ENCODE data around the gene ADM2. TPM values are rescaled to one million over a fixed set of nuclear protein-coding genes. Genes with fewer than 3 reads are reported as not detected.

ADM2 gene
- total RNA-seq, 4 donors from 2014 or later = under 0.01 TPM; not detected in 3

DNA sequence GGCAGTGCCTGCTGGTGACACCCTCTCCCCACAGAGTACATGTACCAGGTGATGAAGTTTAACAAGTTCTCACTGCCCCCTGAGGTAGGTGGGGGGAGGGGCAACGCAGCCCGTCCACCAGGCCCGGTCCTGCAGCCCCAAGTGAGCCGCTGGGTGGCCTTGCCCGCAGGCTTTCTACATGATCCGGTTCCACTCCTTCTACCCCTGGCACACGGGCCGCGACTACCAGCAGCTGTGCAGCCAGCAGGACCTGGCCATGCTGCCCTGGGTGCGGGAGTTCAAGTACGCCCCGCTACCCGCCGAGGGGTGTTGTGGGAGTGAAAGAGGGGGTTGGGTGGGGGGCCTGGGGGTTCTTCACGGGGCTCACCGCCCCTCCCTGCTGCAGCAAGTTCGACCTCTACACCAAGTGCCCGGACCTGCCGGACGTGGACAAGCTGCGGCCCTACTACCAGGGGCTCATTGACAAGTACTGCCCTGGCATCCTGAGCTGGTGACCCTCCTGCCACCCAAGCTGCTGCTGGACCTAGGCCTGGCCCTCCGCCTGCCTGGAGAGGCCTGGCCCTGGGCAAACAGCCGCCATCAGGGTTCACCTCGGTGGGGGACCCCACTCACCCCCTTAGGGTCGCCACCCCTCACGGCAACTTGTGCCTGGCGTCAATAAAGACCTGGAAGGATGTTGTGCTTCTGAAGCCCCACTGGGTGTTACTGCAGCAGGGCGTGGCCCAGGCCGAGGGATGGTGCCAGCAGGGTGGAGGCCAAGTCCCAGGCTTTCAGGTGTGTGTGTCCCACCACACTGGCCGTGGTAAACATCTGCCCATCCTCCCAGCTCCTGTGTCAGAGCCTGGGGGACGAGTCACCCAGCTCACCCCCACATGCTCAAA is 8.3 kb downstream of the ADM2 start:
- no peaks in the 10 kb centered on the region for H3K9me3 ChIP-seq
- H3K36me3 ChIP-seq = no peaks in the 10 kb centered on the region
- no peak overlapping the region for H3K4me3 ChIP-seq
- H3K27me3 ChIP-seq = peaks cover 0 to 52% (median 7%) of the 10 kb centered on the region in 4 donors
- TF ChIP-seq EP300 (IDR thresholded peaks at IDR 0.05) (no peak), POLR2A (IDR thresholded peaks at IDR 0.05; ENCODE audit: low read depth) (no peak), POLR2AphosphoS5 (IDR thresholded peaks at IDR 0.05) (no peak)
- TF ChIP-seq, protein P1, sequence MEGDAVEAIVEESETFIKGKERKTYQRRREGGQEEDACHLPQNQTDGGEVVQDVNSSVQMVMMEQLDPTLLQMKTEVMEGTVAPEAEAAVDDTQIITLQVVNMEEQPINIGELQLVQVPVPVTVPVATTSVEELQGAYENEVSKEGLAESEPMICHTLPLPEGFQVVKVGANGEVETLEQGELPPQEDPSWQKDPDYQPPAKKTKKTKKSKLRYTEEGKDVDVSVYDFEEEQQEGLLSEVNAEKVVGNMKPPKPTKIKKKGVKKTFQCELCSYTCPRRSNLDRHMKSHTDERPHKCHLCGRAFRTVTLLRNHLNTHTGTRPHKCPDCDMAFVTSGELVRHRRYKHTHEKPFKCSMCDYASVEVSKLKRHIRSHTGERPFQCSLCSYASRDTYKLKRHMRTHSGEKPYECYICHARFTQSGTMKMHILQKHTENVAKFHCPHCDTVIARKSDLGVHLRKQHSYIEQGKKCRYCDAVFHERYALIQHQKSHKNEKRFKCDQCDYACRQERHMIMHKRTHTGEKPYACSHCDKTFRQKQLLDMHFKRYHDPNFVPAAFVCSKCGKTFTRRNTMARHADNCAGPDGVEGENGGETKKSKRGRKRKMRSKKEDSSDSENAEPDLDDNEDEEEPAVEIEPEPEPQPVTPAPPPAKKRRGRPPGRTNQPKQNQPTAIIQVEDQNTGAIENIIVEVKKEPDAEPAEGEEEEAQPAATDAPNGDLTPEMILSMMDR (IDR thresholded peaks at IDR 0.05) = no peak
- 74% methylated on average over 18 of the region's 31 CpGs for WGBS
- intact Hi-C loops (cut with DNase I) = no loop called here
- H3K27ac ChIP-seq (replicated peaks in 1 of 4) = no peak overlapping the region
- no peaks in the 10 kb centered on the region for H3K4me1 ChIP-seq
- no peak for DNase-seq (ENCODE audit: extremely low spot score)

GRCh38 chr22:50490531-50491308 is 9.4 kb downstream of the ADM2 start:
- Histone ChIP-seq H3K4me3 (no peak overlapping the region), H3K27me3 (peaks cover 0 to 43% (median 3%) of the 10 kb centered on the region in 4 donors), H3K27ac (replicated peaks in 1 of 4) (no peak overlapping the region), H3K4me1 (no peaks in the 10 kb centered on the region), H3K9me3 (no peaks in the 10 kb centered on the region), H3K36me3 (no peaks in the 10 kb centered on the region)
- intact Hi-C loops (cut with DNase I) = no loop called here
- 71% methylated on average over 27 of the region's 27 CpGs for WGBS
- TF ChIP-seq EP300 (IDR thresholded peaks at IDR 0.05) = no peak
- no peak for TF ChIP-seq POLR2AphosphoS5 (IDR thresholded peaks at IDR 0.05)
- TF ChIP-seq, protein P1 (IDR thresholded peaks at IDR 0.05) = no peak
- TF ChIP-seq POLR2A (IDR thresholded peaks at IDR 0.05; ENCODE audit: low read depth) = no peak
- DNase-seq (ENCODE audit: extremely low spot score) = no peak

GRCh38 chr22:50497093-50497492 is 15.8 kb downstream of the ADM2 start:
- Histone ChIP-seq H3K27ac (replicated peaks in 1 of 4) (no peak overlapping the region), H3K27me3 (peaks cover 0 to 11% (median 0%) of the 10 kb centered on the region in 4 donors), H3K36me3 (peaks cover 0 to 3% (median under 1%) of the 10 kb centered on the region in 4 donors), H3K4me1 (peaks cover 0 to 5% (median 0%) of the 10 kb centered on the region in 4 donors), H3K9me3 (no peaks in the 10 kb centered on the region), H3K4me3 (no peak overlapping the region)
- WGBS = 91% methylated on average over 6 of the region's 6 CpGs
- TF ChIP-seq EP300 (IDR thresholded peaks at IDR 0.05) (no peak), POLR2A (IDR thresholded peaks at IDR 0.05; ENCODE audit: low read depth) (no peak), POLR2AphosphoS5 (IDR thresholded peaks at IDR 0.05) (no peak)
- TF ChIP-seq, protein P1 (IDR thresholded peaks at IDR 0.05) = no peak
- no peak for DNase-seq (ENCODE audit: extremely low spot score)
- intact Hi-C loops (cut with DNase I) = no loop called here

- H3K9me3 ChIP-seq = no peaks in the 10 kb centered on the region
- peaks cover 0 to 5% (median 0%) of the 10 kb centered on the region in 4 donors for H3K4me1 ChIP-seq
- no peak overlapping the region for H3K27ac ChIP-seq (replicated peaks in 1 of 4)
- no peak for DNase-seq (ENCODE audit: extremely low spot score)
- WGBS = 21% methylated on average over 13 of the region's 13 CpGs
- no peak overlapping the region for H3K4me3 ChIP-seq
- H3K27me3 ChIP-seq = peaks cover 0 to 11% (median 0%) of the 10 kb centered on the region in 4 donors
- TF ChIP-seq POLR2A (IDR thresholded peaks at IDR 0.05; ENCODE audit: low read depth) = no peak
- TF ChIP-seq, protein P1 (IDR thresholded peaks at IDR 0.05) = peak in 2 of 3 experiments; percentile 36 to 62
- TF ChIP-seq POLR2AphosphoS5 (IDR thresholded peaks at IDR 0.05) = no peak
- TF ChIP-seq EP300 (IDR thresholded peaks at IDR 0.05) = no peak
- intact Hi-C loops (cut with DNase I) = no loop called here
- H3K36me3 ChIP-seq = peaks cover 11 to 16% (median 14%) of the 10 kb centered on the region in 4 donors
Observed at GRCh38 chr22:50498322-50498890, 17.1 kb downstream of the ADM2 start.

Measured in esophagus muscularis mucosa (tissue), 4 donors.